ENCODE data around the gene PARPBP.
"Not testable (repeated sequence)": the region's sequence is repeated elsewhere in the genome, so short reads cannot be mapped to it uniquely, and the experiment has no call there.

The PARPBP gene

GRCh38 chr12:102119674-102120563 is at the start of gene PARPBP, which contains the start of gene NUP37:
TSS of gene PARPBP (plus strand) at chr12:102120183. CDS start at chr12:102123889, 3,706 bp downstream.
TSS of gene NUP37 (minus strand) at chr12:102120114. CDS start at chr12:102118518, 1,596 bp downstream.
- peak; percentile 88 to 95 (median 94) for DNase-seq

GRCh38 chr12:102072092-102072491 is 47.9 kb upstream of the PARPBP start:
- DNase-seq = not testable (repeated sequence)

- DNase-seq = no peak
Measured at GRCh38 chr12:102080842-102081241, 39.1 kb upstream of the PARPBP start.

GRCh38 chr12:102089228-102089835 is 30.7 kb upstream of the PARPBP start:
- DNase-seq = not testable (repeated sequence)

GRCh38 chr12:102093319-102093718 is 26.7 kb upstream of the PARPBP start:
- no peak for DNase-seq

- peak in 2 of 3 experiments; percentile 1 to 58 for DNase-seq
Measured at GRCh38 chr12:102095677-102096263, 24.2 kb upstream of the PARPBP start.

- peak in 2 of 3 experiments; percentile 21 to 76 for DNase-seq
Measured at GRCh38 chr12:102096855-102097254, 23.1 kb upstream of the PARPBP start.

GRCh38 chr12:102106905-102107304 is 13.1 kb upstream of the PARPBP start:
- no peak for DNase-seq

GRCh38 chr12:102107970-102108369 is 12.0 kb upstream of the PARPBP start:
- DNase-seq = no peak

- no peak for DNase-seq
Measured at GRCh38 chr12:102110782-102111181, 9.2 kb upstream of the PARPBP start.

GRCh38 chr12:102114212-102114611 is 5.8 kb upstream of the PARPBP start:
- no peak for DNase-seq

- DNase-seq = no peak
Measured at GRCh38 chr12:102116392-102116791, 3.6 kb upstream of the PARPBP start.

- no peak for DNase-seq
Measured at GRCh38 chr12:102118874-102119273, 1.1 kb upstream of the PARPBP start.

- DNase-seq = no peak
Measured at GRCh38 chr12:102120564-102120873, 536 bp downstream of the PARPBP start.

GRCh38 chr12:102120886-102121285 is 903 bp downstream of the PARPBP start:
- peak in 1 of 3 experiments; percentile 57 for DNase-seq

GRCh38 chr12:102121328-102121727 is 1.3 kb downstream of the PARPBP start:
- not testable (repeated sequence) for DNase-seq

GRCh38 chr12:102130720-102131119 is 10.7 kb downstream of the PARPBP start:
- DNase-seq = not testable (repeated sequence)

GRCh38 chr12:102131442-102131841 is 11.5 kb downstream of the PARPBP start:
- DNase-seq = not testable (repeated sequence)

GRCh38 chr12:102137619-102138018 is 17.6 kb downstream of the PARPBP start:
- DNase-seq = not testable (repeated sequence)

- not testable (repeated sequence) for DNase-seq
Measured at GRCh38 chr12:102142866-102143373, 22.9 kb downstream of the PARPBP start.

GRCh38 chr12:102144221-102144620 is 24.2 kb downstream of the PARPBP start:
- DNase-seq = no peak

- DNase-seq = not testable (repeated sequence)
Measured at GRCh38 chr12:102147062-102147587, 27.1 kb downstream of the PARPBP start.

GRCh38 chr12:102155206-102155605 is 35.2 kb downstream of the PARPBP start:
- DNase-seq = not testable (repeated sequence)

All from NCI-H1417 (cell line).